GM19328 (cell line): ENCODE measurements around the gene FAM234A.

Experiments
- ATAC-seq: cut with Tn5 transposase; IDR thresholded peaks from one replicate; pipeline ENCODE4 v1.9.1; 2021; ENCODE audit warnings: mild to moderate bottlenecking, moderate library complexity; ENCODE audit not compliant: unreplicated experiment

The FAM234A gene

DNA sequence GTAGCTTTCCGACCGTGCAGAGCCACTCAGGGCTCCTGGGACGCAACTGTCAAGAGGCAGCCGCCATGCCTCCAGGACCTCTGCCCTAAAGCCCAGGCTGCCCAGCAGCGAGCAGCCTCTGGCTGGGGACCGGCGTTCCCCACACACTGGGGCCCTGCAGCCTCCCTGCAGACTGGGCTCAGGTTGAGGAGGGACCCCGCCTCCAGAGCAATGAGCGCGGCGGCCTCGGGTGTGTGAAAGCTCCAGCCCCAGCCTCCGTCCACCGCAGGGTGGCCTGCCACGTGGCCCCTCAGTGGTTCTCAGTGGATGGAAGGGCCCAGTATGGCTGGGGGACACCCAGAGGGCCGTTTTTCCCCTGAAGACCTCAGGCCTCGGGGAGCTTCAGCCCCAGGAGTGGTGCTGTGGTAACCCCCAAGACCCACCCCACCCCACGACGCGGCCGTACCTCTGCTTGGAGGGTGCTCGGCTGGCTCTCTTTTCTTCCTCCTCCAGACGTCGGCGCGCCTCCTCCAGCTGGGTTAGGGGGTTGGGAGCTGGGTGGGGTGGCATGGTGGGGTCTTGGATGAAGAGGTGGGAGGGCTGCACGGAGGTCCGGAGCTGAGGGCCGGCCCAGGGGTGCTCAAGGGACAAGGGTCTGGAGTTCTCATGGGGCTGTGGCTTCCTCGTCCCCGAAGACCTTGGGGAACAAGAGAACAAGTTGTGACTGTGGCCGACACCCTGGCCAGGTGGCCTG lies 58.6 kb downstream of the FAM234A start:
- no peak for ATAC-seq

DNA sequence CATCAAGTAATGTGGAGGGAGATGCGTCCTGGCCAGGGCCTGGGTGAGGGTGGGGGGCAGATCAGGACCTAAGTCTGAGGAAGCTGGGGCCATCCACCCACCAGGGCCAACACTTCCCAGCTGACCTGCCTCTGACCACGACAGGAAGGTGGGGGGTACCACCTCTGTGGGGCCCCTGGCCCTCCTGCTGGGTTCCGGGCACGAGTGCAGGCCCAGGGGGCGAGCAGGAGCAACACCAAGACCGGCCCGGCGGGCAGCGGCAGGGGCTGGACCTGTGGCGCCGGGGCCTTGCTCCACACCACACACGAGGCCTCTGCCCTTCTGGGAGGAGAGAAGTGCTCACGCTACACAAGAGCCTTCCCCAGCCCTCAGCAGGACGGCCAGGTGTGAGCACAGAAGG lies 61.7 kb downstream of the FAM234A start:
- no peak for ATAC-seq

GRCh38 chr16:296806-297510 lies 62.3 kb downstream of the FAM234A start:
- ATAC-seq = no peak

DNA sequence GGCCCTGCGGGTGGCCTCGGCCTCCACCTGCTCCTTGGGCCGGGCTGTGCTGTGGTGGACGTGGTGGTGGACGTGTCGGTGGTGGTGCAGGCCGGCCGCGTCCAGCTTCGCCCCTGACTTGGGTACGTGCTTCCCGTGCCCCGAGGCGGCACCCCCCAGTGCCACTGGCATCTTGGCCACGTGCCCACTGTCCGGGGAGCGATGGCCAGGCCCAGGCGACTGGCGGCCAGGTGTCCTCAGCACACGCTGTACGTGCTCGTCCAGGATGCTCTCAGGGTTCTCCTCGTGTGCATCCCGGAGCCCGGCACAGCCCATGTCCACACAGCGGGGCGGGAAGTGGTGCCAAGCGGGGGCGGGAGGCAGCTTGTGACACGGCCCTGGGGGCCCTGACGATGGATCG lies 63.2 kb downstream of the FAM234A start:
- no peak for ATAC-seq

DNA sequence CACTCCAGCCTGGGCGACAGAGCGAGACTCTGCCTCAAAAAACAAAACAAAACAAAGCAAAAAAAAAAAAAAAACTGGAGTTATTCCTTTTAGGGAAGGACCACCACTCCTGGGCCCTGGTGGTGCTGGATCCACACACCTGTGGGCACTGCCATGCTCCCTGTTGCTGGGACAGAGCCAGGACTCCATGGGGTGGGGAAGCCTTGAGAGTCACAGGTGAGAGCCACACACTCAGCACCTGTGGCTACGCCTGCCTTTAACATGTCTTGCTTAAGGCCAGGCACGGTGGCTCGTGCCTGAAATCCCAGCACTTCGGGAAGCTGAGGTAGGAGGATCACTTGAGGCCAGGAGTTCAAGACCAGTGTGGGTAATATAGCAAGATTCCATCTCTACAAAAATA lies 66.6 kb downstream of the FAM234A start:
- ATAC-seq = no peak

GRCh38 chr16:301950-302349 lies 67.3 kb downstream of the FAM234A start:
- ATAC-seq = no peak

DNA sequence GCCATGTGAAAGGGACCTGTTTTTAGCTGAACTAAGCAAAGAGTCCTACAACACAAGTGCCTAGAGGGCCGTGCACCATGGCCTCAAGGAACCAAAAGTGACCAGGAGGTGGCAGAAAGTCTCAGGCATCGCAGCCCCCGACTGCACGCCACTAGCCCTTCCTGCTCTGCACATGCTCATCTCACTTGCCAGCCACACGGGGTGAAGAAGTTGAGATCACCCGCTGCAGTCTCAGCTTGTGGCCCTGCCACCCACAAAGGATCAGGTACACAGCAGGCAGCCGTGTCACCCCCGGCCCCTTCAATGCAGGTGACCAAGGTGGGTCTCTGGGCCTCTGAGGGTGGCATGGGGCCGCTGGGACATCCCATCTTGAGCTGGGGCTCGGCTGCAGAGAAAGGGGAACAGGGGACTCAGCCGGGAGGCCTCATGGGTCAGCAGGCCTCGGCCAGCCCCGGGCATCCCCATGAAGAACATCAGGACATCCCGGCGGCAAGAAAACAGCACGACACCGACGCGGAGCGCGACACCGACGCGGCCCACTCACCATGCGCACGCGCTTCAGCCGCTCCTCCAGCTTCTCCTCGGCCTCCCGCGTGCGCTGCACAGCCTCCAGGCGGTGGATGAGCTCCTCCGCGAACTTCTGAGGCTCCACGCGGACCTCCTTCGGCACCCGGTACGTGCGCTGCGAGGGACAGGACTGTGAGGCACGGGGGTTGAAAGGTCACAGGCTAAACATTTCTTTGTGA lies 69.3 kb downstream of the FAM234A start:
- ATAC-seq = no peak

- ATAC-seq = no peak
These were observed 71.5 kb downstream of the FAM234A start for GRCh38 chr16:305916-306626.

DNA sequence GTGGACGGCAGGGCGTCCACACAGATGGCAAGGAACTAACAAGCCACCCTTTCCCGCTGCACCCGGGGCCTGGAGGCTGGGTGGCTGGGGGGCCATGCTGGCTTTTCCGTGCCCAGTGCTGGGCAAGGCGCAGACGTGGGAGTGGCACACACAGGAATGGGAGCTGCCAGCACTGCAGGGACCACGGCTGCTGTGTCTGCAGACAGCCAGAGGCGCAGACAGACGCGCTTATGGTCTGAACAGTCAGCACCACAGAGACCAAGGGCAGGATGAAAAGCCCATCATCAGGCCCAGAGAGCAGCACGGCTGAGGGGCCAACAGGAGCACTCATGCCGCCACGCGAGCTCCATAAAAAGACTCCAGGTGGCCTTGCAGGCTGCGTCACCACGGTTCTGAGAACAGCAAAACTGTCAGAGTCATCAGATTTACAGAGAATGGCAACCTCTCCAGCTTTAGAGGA lies 72.3 kb downstream of the FAM234A start:
- no peak for ATAC-seq

GRCh38 chr16:307691-308312 lies 73.2 kb downstream of the FAM234A start:
- ATAC-seq = no peak

DNA sequence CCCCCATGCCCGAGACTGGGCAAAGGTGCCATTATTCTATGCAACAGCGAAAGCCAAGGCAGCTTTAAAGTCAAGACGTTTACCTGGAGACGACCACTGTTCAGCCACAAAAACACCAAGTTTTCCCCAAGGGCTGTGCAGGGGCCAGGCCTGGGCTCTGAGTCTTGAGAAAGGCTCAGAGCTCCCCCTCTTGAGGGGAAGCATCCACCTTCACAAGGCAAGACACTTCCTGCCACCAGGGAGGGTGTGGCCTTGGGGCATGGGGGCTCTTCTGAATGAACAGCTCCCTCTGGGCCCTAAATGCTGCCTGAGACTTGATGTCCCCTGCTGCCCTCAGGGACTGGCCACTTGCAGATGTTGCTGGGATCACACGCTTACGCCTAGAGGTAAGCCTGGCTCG lies 74.9 kb downstream of the FAM234A start:
- no peak for ATAC-seq

GRCh38 chr16:311725-312124 lies 77.1 kb downstream of the FAM234A start:
- no peak for ATAC-seq

GRCh38 chr16:314351-314750 lies 79.7 kb downstream of the FAM234A start:
- ATAC-seq = no peak

DNA sequence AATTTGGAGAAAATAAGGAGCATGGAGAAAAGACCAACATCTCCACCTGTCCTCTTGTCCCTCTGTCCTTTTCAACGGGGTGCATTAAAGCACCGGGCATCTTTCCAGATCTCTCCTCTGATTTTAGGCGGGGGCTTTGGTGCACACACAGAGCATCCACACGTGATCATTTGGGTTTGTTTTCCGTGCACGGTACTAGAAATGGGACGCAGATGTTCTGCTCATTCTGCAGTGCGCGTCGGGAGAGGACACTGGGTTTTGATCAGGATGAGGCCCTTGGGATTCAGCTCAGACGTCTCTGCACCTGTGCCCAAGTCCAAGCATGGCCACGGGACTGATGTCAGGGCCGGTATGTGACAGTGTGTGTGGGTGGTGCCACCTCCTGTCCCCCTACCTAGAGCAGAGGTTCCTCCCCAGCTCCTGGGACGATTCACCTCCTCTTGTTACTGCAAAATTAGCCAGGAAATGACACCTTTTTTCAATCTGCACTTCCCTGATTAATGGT lies 80.2 kb downstream of the FAM234A start:
- ATAC-seq = no peak
